Measurements from ENCODE around the gene FAM169A.
"Not testable (repeated sequence)": the region's sequence is repeated elsewhere in the genome, so short reads cannot be mapped to it uniquely, and the experiment has no call there.

The FAM169A gene

DNA sequence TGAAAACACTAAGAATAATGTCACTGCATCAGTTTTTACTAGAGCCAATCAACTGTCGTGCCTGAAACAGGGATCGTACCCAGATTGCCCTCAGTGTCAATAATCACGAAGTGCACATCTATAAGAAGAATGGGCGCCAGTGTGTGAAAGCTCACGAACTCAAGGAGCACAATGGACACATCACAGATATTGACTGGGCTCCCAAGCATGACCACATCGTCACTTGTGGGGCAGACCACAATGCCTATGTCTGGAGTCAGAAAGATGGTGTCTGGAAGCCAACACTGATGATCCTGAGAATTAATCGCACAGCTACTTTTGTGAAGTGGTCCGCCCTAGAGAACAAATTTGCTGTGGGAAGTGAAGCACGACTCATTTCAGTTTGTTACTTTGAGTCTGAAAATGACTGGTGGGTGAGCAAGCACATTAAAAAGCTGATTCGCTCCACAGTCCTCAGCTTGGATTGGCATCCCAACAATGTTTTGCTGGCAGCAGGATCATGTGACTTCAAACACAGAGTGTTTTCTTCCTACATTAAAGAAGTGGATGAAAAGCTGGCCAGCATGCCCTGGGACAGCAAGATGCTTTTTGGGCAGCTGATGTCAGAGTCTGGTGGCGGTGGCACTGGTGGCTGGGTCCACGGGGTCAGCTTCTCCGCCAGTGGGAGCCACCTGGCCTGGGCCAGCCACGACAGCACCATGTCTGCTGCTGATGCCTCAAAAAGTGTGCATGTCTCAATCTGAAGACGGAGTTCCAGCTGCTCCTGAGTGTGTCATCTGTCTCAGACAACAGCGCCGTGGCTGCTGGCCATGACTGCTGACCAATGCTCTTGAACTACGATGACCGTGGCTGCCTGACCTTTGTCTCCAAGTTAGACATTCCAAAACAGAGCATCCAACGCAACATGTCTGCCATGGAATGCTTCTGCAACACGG, 66.9 kb downstream of the FAM169A start:
- DNase-seq (ENCODE audit: low read depth), result no peak
- TF ChIP-seq CTCF (IDR thresholded peaks at IDR 0.05; ENCODE audit: insufficient read depth, low read depth, low read length, missing control alignments), result no peak
- no peak overlapping the region for H3K4me3 ChIP-seq (ENCODE audit: low read length)

- peak; percentile 90 for DNase-seq (ENCODE audit: low read depth)
Observed at GRCh38 chr5:74791669-74792068, 74.5 kb downstream of the FAM169A start.

DNA sequence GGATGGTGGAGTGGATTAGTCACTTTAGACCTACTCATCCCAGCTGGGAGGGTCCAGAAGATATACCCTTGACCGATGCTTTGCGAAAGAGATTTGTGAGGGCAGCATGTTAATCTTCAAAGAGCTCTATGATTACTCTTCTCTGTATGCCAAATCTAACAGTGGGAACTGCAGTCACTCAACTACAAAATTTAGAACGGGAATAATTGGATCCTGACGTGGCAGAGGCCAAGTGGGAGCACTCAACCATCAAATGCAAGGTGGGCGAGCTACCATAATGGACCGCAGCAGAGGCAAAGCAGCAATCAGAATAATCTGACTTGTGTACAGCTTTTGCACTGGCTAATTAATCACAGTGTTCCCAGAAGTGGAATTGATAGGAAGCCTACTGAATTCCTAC, 78.8 kb downstream of the FAM169A start:
- no peak for DNase-seq (ENCODE audit: low read depth)
- no peak for TF ChIP-seq CTCF (IDR thresholded peaks at IDR 0.05; ENCODE audit: insufficient read depth, low read depth, low read length, missing control alignments)
- no peak overlapping the region for H3K4me3 ChIP-seq (ENCODE audit: low read length)

More at GRCh38 chr5:74791669-74792068, 74.5 kb downstream of the FAM169A start:
- H3K4me3 ChIP-seq (ENCODE audit: low read length), result not testable (repeated sequence)

DNA sequence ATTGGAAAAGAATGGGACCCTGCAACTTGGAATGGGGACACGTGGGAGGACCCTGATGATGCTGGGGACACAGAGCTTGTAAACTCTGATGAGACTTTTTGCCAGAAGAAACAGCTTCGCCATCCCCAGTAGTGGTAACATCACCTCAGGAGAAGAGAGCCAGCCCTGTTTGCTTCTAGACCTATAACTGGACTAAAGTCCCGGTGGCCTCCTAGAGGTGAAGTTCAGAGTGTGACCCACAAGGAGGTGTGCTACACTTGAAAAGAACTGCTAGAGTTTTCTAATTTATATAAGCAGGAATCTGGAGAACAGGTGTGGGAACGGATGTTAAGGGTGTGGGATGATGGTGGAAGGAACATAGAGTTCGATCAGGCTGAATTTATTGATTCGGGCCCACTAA, 79.3 kb downstream of the FAM169A start:
- no peak for TF ChIP-seq CTCF (IDR thresholded peaks at IDR 0.05; ENCODE audit: insufficient read depth, low read depth, low read length, missing control alignments)
- no peak for DNase-seq (ENCODE audit: low read depth)
- H3K4me3 ChIP-seq (ENCODE audit: low read length), result no peak overlapping the region

DNA sequence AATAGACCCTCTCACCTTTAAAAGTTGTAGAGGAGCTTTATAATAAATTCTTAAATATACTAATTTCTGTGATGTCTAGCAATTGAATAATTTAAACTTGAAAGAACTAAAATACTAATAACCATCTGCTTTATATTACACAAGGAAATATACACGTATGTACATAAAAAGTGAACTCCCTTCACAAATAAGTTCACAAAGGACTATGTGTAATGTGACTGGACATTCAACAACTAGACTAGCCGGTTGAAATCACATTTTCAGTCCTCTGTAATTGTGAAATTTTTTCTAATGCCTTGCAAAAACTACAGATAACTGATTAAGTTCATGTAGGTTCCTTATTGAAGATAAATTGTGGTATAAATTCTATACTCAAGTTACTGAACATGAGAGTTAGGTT, 87.6 kb downstream of the FAM169A start:
- H3K4me3 ChIP-seq (ENCODE audit: low read length), result no peak overlapping the region
- DNase-seq (ENCODE audit: low read depth), result no peak
- no peak for TF ChIP-seq CTCF (IDR thresholded peaks at IDR 0.05; ENCODE audit: insufficient read depth, low read depth, low read length, missing control alignments)

DNA sequence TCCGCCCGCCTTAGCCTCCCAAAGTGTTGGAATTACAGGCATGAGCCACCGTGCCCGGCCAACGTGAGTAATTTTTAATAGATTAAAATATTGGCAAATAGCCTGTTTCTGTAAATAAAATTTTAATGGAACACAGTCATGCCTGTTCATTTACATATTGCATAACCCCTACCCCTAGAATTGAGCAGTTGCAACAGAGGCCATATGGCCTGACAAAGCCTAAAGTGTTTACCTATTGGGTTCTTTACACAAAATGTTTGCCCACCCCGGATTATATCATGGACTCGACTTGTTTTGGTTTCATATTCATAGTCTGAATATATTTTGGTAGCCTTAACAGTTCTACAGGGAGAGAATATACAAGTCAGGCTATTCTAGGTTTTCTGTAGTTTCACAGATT, 93.8 kb downstream of the FAM169A start:
- no peak overlapping the region for H3K4me3 ChIP-seq (ENCODE audit: low read length)
- TF ChIP-seq CTCF (IDR thresholded peaks at IDR 0.05; ENCODE audit: insufficient read depth, low read depth, low read length, missing control alignments), result no peak
- DNase-seq (ENCODE audit: low read depth), result peak; percentile 67

DNA sequence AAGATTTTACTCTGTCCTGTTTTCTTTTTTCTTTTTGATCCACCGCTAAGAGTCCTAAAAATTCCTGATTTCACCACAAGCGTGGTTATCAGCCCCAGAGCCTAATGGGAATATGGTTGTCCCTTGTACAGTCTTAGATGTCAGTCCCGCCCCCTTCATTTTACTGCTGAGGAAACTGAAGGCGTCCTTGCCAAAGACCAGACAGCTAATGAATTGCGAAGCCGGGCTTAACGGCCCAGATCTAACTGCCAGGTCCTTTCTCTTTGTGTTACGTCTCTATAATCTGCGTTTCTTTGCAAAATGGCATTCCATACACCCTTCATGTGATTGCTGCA, 98.6 kb downstream of the FAM169A start:
- peak; percentile 57 for DNase-seq (ENCODE audit: low read depth)
- TF ChIP-seq CTCF (IDR thresholded peaks at IDR 0.05; ENCODE audit: insufficient read depth, low read depth, low read length, missing control alignments), result no peak

More for the DNA sequence above, 98.6 kb downstream of the FAM169A start:
- peak overlapping the region; percentile 94 for H3K4me3 ChIP-seq (ENCODE audit: low read length)

Measured in epithelial cell of esophagus (primary cell).